GM19193 (cell line): ENCODE measurements around the gene AGMAT.

Experiments used
- POLR2A ChIP-seq: IDR thresholded peaks from 4 replicates; pipeline ENCODE4 v1.6.1; 2011; ENCODE audit not compliant: insufficient read depth, insufficient read length; ENCODE audit errors: extremely low read depth

The AGMAT gene

DNA sequence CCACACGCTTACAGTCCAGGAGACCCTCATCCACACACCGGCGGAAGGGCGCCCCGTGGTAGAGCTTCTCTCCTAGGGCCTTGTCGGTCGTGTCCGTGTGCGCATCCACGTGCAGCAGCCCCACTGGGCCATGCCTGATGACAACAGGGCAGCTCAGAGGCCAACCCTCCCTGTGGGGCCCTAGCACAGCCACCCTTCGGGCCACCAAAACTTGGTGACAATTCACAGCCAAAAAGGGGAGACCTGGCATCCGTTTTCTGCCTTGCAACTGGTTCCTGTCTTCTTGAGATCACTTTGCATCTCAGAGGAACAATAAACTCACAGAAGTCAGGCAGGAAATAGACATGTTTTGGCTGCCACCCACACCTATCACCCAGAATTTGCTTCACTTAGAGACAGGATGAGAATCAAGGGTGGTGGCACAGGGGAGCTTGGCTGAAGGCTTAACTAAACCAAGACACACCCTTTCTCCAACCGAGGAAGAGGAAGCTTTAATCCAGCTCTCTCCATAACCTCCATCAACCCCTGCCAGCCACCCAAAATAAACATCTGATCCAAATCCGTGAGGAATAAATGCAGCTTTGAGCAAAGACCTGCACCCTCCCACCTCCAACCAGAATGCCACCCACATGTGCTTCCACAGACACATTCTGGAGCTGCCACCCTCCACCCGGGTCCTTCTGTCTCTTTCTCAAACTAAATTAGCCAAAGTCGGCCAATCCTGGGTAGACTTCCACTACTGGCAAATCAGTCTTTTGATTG, 5.7 kb downstream of the AGMAT start:
- TF ChIP-seq POLR2A, result no peak

DNA sequence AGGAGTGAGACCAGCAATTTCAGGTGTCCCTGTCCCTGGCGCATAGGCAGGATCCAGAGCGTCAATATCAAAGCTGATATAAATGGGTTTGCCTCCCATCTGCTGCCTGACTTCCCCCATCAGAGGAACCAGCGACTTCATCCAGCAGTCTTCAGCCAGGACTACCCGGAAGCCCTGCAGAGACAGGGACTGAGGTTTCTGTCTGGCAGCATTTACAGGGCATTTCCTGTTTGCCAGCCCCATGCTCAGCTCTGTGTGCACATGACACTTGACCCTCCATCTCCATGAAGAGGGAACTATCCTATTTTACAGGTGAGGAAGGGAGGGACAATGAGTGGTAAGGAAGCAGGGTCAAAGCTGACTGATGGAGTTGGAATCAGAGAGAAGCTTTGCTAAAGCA, 7.2 kb downstream of the AGMAT start:
- no peak for TF ChIP-seq POLR2A

- TF ChIP-seq POLR2A, result no peak
Measured at GRCh38 chr1:15575549-15576150, 9.2 kb downstream of the AGMAT start.

DNA sequence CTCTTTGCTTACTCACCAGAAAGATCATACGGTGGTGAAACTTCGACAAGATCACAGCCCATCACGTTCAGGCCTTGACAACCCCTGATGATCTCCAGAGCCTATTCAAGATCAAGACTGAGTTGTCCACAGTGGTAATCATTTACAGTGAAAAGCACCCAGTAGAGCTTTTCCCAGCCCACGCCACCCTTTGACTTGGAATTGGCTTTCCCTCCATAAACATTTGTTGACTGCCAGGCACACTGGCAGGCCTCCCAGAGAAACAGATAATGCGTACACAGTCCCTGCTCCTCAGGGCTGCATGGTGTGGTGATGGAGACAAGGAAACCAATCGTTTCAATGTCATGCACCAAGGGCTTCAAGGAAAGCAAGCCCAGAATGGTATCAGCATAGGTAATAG, 10.1 kb downstream of the AGMAT start:
- no peak for TF ChIP-seq POLR2A

- no peak for TF ChIP-seq POLR2A
Measured at GRCh38 chr1:15573477-15573876, 11.4 kb downstream of the AGMAT start.

DNA sequence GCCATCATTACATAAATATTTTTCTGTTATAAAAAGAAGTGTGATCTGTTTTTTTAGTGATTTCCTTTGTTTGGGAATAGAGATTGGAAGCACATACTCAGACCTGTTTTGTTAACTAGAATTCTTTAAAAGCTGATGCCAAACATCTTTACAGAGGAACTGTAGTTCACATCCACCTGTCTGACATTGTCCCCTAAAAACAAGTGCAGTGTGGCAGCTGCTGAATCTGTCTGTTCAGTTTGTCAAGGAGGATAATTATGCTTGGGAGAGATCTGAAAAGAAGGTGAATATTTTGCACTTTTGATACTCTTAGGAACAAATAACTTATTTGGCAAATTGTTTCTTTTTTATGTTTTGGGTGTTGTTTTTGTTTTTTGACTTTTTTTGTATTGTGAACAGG, 13.6 kb downstream of the AGMAT start:
- no peak for TF ChIP-seq POLR2A

DNA sequence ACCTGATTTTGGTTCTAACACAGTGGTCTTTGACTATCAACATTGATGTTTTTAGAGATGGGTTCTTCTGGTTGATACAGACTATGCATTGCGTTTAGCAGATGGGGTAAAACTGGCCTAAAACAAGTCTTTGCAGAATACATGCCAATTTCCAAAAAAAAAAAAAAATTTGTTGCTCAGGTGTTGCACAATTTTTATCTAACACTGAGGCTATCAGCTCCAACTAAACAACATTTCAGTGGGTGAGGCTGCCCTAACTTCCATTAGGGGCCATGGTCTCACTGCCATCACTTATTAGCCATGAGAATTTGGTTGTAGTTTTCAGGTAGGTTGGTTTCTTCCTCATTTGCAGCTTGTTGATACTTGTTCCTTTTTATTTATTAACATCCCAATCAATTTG, 14.0 kb downstream of the AGMAT start:
- TF ChIP-seq POLR2A, result no peak

- no peak for TF ChIP-seq POLR2A
Measured at GRCh38 chr1:15568387-15569073, 16.3 kb downstream of the AGMAT start.

DNA sequence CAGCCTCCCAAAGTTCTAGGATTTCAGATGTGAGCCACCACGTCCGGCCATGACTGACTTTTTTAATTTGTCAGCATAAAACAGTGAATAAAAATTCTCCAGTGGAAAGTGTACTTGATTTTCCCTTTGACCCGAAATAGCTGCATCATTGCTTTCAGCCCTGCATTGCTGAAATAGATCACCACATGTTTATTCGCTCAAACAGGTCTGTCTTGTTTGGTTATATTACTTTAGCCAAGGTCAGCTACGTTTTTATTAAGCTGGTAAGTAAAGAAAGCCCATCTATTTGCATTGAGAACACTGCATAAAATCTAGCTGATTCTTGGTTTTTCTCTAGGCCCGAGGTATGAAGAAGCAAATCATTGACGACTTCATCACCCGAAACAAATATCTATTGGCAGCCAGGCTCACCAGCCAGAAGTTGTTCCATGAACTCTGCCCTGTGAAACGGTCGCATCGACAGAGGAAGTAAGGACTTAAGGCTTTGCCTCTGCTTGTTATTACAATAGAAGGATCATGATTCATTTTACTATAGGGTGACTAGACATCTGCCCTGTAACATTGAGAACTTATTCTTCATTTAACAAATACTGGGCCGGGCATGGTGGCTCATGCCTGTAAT, 25.6 kb downstream of the AGMAT start:
- TF ChIP-seq POLR2A, result no peak

DNA sequence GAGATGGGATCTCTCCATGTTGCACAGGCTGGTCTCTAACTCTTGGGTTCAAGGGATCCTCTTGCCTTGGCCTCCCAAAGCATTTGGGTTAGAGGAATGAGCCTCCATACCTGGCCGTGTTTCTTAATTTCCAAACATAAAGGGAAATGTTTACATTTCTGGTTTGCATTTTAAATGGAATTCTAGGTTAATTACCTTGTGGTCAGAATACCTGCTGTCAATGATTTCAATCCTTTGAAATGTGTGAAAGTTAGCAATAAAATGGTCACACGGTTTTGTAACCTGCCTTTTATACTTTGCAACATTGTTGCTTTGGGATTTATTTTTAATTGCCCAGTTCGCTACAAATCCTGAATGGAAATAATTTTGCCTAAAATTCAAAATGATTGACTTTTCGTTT, 26.3 kb downstream of the AGMAT start:
- no peak for TF ChIP-seq POLR2A

GRCh38 chr1:15557594-15557993, 27.3 kb downstream of the AGMAT start:
- no peak for TF ChIP-seq POLR2A

DNA sequence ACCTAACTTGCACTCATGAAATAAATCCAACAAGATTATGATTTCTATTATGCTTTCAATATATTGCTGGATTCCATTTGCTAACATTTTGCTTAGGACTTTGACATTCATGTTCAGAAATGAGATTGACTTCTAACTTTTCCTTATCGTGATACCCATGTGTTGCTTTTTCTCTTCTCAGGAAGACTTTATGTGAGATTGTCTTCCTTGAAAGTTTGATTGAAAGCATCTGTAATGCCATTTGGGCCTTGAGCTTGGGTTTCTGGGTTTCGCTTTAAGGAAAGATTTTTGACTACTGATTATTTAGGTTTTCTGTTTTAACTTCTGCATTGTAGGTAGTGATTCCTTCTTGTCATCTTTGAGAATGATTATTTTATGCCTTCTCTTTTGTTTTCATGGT, 27.8 kb downstream of the AGMAT start:
- TF ChIP-seq POLR2A, result no peak

- no peak for TF ChIP-seq POLR2A
Measured at GRCh38 chr1:15550573-15550972, 34.3 kb downstream of the AGMAT start.

DNA sequence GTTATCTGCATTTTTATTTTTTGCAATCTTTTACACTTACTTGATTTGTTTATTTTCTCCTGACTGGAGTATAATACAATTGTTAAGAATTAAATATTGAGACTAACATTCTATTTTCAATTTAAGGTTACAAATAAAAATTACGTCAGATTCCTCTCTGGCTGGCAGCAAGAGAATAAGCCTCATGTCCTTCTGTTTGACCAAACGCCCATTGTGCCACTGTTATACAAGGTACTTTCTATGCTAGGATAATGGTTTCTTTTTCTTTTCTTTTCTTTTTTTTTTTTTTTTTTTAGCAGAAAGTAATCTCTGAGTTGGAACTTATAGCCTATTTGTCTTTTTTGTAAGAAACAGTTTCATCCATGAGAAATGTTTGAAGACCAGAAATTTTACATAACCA, 38.2 kb downstream of the AGMAT start:
- TF ChIP-seq POLR2A, result no peak

- TF ChIP-seq POLR2A, result no peak
Measured at GRCh38 chr1:15543589-15544568, 41.0 kb downstream of the AGMAT start.

- TF ChIP-seq POLR2A, result no peak
Measured at GRCh38 chr1:15543251-15543588, 41.6 kb downstream of the AGMAT start.
